ENCODE measurements around the gene YWHAE.
"Not testable (repeated sequence)": the region's sequence is repeated elsewhere in the genome, so short reads cannot be mapped to it uniquely, and the experiment has no call there.

- TF ChIP-seq, protein P1, sequence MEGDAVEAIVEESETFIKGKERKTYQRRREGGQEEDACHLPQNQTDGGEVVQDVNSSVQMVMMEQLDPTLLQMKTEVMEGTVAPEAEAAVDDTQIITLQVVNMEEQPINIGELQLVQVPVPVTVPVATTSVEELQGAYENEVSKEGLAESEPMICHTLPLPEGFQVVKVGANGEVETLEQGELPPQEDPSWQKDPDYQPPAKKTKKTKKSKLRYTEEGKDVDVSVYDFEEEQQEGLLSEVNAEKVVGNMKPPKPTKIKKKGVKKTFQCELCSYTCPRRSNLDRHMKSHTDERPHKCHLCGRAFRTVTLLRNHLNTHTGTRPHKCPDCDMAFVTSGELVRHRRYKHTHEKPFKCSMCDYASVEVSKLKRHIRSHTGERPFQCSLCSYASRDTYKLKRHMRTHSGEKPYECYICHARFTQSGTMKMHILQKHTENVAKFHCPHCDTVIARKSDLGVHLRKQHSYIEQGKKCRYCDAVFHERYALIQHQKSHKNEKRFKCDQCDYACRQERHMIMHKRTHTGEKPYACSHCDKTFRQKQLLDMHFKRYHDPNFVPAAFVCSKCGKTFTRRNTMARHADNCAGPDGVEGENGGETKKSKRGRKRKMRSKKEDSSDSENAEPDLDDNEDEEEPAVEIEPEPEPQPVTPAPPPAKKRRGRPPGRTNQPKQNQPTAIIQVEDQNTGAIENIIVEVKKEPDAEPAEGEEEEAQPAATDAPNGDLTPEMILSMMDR (conservative IDR thresholded peaks at IDR 0.05; ENCODE audit: low read depth, low read length) = not testable (repeated sequence)
- TF ChIP-seq BHLHE40 (IDR thresholded peaks at IDR 0.05; ENCODE audit: low read depth, low read length); USF2 (IDR thresholded peaks at IDR 0.05; ENCODE audit: low read depth, low read length); MXI1 (IDR thresholded peaks at IDR 0.05; ENCODE audit: borderline replicate concordance, low read depth, low read length); MAFK (IDR thresholded peaks at IDR 0.05; ENCODE audit: low read depth, low read length); SMC3 (IDR thresholded peaks at IDR 0.05; ENCODE audit: low read depth, low read length); POLR2A (IDR thresholded peaks at IDR 0.05; ENCODE audit: low read depth, low read length): not testable (repeated sequence)
These were observed 47.5 kb downstream of the YWHAE start for GRCh38 chr17:1352530-1352929.
